ENCODE measurements around the gene IPO8. TPM values are rescaled to one million over a fixed set of nuclear protein-coding genes. Genes with fewer than 3 reads are reported as not detected.
A peak's percentile ranks its signal among the peaks of the same experiment; 100 is the strongest.
"Not testable (repeated sequence)": the region's sequence is repeated elsewhere in the genome, so short reads cannot be mapped to it uniquely, and the experiment has no call there.

The IPO8 gene
- total and polyA plus RNA-seq, 8 donors = 8.9 to 184 (median 32.6) TPM

DNA sequence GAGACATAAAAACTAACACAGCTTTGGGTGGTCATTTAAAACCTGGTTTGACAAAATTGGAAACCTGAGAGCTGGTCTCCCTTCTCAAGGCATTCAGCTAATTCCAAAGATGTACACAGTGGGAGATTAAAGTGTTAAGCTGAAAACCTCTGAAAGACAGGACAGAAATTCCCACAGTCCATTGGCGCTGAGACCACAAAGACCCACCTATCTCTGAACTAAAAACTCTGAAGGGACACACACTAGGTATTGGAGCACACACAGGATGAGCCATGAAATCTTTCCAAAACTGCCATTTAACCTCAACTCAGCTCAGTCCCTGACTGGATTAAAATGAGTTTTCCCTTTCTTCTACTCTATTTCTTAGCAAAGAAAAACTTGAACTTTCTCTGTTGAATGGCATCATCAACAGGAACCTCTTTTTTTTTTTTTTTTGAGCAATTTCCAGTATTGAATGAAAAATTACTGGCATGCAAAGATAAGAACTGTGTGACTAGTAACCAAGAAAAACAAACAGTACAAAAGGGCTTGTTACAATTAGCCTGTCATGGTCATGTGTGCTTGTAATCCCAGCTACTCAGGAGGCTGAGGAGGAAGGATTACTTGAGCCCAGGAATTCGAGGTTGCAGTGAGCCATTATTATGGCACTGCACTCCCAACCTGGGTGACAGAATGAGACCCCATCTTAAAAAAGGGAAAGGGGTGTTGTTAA is 82.4 kb downstream of the IPO8 start:
- no peak for DNase-seq
- Histone ChIP-seq H3K27ac (no peak overlapping the region), H3K36me3 (no peaks in the 10 kb centered on the region), H3K9me3 (peaks cover 0 to 7% (median 0%) of the 10 kb centered on the region in 4 donors), H3K4me1 (no peaks in the 10 kb centered on the region), H3K27me3 (no peaks in the 10 kb centered on the region), H3K4me3 (no peak overlapping the region)
- 36 to 46% (median 42%) methylated on average over 2 of the region's 2 CpGs for WGBS, 5 donors
- TF ChIP-seq POLR2A (IDR thresholded peaks at IDR 0.05) (no peak), EP300 (IDR thresholded peaks at IDR 0.05) (no peak)
- intact Hi-C loops (cut with DNase I; ENCODE audit: low total_unique reads) = no loop called here

- Histone ChIP-seq H3K9me3 (peaks cover 0 to 8% (median 2%) of the 10 kb centered on the region in 4 donors), H3K36me3 (no peaks in the 10 kb centered on the region), H3K27me3 (no peaks in the 10 kb centered on the region), H3K4me1 (no peaks in the 10 kb centered on the region), H3K4me3 (no peak overlapping the region), H3K27ac (no peak overlapping the region)
- 77 to 82% (median 79%) methylated on average over 1 of the region's 1 CpG for WGBS, 5 donors
- no peak for DNase-seq
- intact Hi-C loops (cut with DNase I; ENCODE audit: low total_unique reads) = no loop called here
- no peak for TF ChIP-seq EP300 (IDR thresholded peaks at IDR 0.05)
Measured at GRCh38 chr12:30610718-30611117, 85.0 kb downstream of the IPO8 start.

DNA sequence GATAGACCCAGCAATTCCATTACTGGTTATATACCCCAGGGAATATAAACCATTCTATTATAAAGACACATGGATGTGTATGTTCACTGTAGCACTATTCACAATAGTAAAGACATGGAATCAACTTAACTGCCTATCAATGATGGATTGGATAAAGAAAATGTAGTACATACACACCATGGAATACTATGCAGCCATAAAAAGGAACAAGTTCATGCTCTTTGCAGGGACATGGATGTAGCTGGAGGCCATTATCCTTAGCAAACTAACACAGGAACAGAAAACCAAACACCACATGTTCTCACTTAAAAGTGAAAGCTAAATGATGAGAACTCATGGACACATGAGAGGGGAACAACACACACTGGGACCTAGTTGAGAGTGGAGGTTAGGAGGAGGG is 85.8 kb downstream of the IPO8 start:
- DNase-seq; intact Hi-C loops (cut with DNase I; ENCODE audit: low total_unique reads); H3K27ac ChIP-seq; H3K36me3 ChIP-seq; H3K4me1 ChIP-seq; H3K27me3 ChIP-seq; H3K4me3 ChIP-seq; H3K9me3 ChIP-seq: not testable (repeated sequence)

- H3K27me3 ChIP-seq; H3K27ac ChIP-seq; intact Hi-C loops (cut with DNase I; ENCODE audit: low total_unique reads); H3K4me1 ChIP-seq; H3K4me3 ChIP-seq; H3K36me3 ChIP-seq: not testable (repeated sequence)
- H3K9me3 ChIP-seq = peaks cover 0 to 31% (median 15%) of the 10 kb centered on the region in 4 donors
- WGBS, 5 donors = 52 to 64% (median 55%) methylated on average over 4 to 6 of the region's 6 CpGs
- DNase-seq = peak in 1 of 2 donors; percentile 23
Measured at GRCh38 chr12:30604302-30604701, 91.4 kb downstream of the IPO8 start.

DNA sequence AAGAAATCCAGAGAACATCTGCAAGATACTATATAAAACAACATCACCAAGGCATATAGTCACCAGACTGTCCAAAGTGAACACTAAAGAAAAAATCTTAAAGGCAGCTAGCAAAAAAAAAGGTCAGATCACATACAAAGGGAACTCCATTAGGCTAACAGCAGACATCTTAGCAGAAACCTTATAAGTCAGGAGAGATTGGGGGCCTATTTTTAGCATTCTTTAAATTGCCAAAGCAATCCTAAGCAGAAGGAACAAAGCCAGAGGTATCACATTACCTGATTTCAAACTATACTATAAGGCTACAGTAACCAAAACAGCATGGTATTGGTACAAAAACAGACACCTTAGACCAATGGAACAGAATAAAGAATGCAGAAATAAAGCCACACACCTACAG is 92.5 kb downstream of the IPO8 start:
- TF ChIP-seq CTCF (IDR thresholded peaks at IDR 0.05) (no peak), POLR2A (IDR thresholded peaks at IDR 0.05) (no peak), EP300 (IDR thresholded peaks at IDR 0.05) (no peak), POLR2AphosphoS5 (IDR thresholded peaks at IDR 0.05) (no peak)
- Histone ChIP-seq H3K4me3 (no peak overlapping the region), H3K9me3 (peaks cover 0 to 31% (median 11%) of the 10 kb centered on the region in 4 donors), H3K27ac (no peak overlapping the region), H3K4me1 (no peaks in the 10 kb centered on the region), H3K27me3 (no peaks in the 10 kb centered on the region), H3K36me3 (no peaks in the 10 kb centered on the region)
- intact Hi-C loops (cut with DNase I; ENCODE audit: low total_unique reads) = no loop called here
- DNase-seq = no peak

GRCh38 chr12:30602678-30603077 is 93.0 kb downstream of the IPO8 start:
- H3K27ac ChIP-seq = no peak overlapping the region
- intact Hi-C loops (cut with DNase I; ENCODE audit: low total_unique reads) = no loop called here
- no peaks in the 10 kb centered on the region for H3K36me3 ChIP-seq
- TF ChIP-seq EP300 (IDR thresholded peaks at IDR 0.05) (no peak), POLR2AphosphoS5 (IDR thresholded peaks at IDR 0.05) (no peak), CTCF (IDR thresholded peaks at IDR 0.05) (no peak), POLR2A (IDR thresholded peaks at IDR 0.05) (no peak)
- H3K9me3 ChIP-seq = peaks cover 0 to 31% (median 11%) of the 10 kb centered on the region in 4 donors
- no peak overlapping the region for H3K4me3 ChIP-seq
- H3K4me1 ChIP-seq = no peaks in the 10 kb centered on the region
- DNase-seq = no peak
- 83 to 95% (median 92%) methylated on average over 3 of the region's 3 CpGs for WGBS, 5 donors
- no peaks in the 10 kb centered on the region for H3K27me3 ChIP-seq

Measured in stomach (tissue), 9 donors.